ENCODE results near the gene PLA2G4C. TPM values are rescaled to one million over a fixed set of nuclear protein-coding genes. Genes with fewer than 3 reads are reported as not detected.

PLA2G4C gene, protein sequence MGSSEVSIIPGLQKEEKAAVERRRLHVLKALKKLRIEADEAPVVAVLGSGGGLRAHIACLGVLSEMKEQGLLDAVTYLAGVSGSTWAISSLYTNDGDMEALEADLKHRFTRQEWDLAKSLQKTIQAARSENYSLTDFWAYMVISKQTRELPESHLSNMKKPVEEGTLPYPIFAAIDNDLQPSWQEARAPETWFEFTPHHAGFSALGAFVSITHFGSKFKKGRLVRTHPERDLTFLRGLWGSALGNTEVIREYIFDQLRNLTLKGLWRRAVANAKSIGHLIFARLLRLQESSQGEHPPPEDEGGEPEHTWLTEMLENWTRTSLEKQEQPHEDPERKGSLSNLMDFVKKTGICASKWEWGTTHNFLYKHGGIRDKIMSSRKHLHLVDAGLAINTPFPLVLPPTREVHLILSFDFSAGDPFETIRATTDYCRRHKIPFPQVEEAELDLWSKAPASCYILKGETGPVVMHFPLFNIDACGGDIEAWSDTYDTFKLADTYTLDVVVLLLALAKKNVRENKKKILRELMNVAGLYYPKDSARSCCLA
- 8.0 and 8.4 TPM in 2 replicates for total RNA-seq (2014; rRNA removed; shearing (Covaris generic))

DNA sequence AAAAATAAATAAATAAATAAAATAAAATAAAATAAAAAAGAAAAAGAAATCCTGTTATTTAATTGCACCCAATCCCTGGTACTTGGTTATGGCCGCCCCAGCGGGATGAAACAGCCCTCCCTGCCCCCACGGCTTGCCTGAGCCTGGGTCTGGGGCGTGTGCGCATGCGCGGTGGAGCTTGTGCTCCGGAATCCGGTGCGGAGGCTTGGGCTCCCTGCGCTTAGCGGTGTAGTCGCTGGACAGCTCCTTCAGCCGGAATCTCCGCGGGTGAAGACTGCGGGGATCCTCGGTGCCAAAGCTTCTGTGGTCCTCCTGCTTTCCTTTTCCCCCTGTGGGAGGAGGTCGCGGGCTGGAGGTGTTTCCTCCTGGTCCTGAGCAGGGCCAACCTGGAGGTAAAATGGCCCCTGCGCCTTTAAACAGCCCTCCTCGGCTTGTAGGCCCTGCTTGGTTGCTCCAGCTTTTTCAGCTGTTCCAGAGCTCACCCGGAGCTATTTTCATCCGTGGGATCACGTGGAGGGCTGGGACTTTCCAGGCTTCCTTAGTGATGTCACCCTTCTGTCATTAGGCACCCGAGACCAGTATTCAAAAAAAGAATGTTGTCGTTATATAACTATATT is at the start of gene PLA2G4C:
PLA2G4C (minus strand) TSS at position 468 of the 617 bp plus-strand sequence. CDS start 4,288 bp downstream, outside the sequence.
- DNase-seq (ENCODE audit: low spot score) = peak; percentile 76

DNA sequence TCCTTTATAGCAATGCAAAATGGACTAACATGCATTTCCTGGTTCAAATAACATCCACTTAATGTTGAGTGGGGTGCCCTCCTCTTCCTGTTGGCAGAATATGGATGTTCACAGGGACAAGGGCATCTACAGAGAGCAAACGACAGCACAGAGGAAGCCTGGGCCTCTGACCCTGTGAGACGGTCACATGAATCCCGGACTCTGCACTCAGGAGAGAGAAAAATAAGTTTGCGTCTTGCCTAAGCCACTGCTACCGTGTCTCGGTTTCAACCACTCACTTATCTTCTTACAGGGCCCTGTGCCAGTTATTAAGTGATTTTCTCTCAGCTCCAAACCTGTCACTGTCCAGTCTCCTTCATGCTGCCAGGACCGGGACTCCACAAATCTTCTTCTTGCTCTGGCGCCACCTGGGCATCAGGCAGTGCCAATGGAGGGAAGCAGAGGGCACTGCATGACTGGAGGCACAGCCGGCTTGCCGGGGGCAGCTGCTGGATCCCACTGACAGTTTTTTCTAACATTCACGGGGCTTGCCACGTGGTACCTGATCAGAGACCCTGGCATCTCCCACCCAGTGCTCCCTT is 47.7 kb upstream of the PLA2G4C start:
- DNase-seq (ENCODE audit: low spot score) = no peak

DNA sequence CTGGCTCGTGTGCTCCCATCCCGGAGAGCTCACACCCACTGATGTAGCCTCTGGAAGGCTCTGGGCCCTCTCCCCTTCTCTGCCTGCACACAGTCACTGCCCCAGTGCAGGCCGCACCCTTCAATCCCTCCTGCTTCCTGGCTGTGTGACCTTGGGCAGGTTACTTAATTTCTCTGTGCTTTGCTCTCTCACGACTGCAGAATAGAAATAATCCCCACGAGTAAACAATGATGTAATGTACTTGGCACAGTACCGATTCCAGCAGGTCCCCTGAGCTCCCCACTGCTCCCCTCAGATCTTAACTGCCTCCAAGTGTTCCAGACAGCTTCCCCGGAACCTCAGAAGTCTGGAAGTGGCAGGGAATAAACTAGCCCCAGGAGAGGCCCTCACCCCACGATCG is 43.4 kb upstream of the PLA2G4C start:
- no peak for DNase-seq (ENCODE audit: low spot score)

DNA sequence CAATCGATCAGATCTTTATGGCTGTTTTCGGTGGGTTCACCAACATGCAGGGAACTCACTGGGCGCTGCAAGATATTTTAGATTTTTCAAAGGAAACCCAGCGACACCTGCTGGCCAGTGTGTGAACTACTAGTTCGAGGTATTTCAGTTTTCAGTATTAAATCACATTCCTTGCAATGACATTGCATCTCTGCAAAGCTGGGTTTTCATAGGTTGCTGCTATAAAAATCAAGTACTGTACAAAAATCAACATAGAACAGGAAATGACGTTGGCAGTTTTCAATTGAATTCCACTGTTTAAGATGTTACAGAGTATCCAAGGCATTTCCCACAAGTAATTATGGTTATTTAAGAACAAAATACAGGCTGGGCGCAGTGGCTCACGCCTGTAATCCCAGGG is 41.9 kb upstream of the PLA2G4C start:
- peak; percentile 75 for DNase-seq (ENCODE audit: low spot score)

DNA sequence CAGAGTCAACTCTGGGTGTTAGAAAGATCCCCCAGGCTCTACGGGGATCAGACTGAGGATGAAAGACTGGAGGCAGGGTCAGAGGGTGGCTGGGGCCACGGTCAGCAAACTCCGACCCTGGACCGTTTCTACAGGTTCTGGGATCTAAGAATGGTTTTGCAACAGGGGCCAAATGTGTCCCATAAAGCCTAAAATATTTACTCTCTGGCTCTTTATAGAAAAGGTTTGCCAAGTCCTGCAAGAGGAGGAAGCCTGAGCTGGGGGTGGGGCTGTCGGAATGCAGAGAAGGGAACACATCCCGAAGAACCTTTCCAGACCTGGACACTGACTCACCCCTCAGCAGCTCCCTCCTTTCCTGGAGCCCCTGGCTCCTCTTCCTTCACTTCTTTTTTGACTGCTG is 38.8 kb upstream of the PLA2G4C start:
- no peak for DNase-seq (ENCODE audit: low spot score)

DNA sequence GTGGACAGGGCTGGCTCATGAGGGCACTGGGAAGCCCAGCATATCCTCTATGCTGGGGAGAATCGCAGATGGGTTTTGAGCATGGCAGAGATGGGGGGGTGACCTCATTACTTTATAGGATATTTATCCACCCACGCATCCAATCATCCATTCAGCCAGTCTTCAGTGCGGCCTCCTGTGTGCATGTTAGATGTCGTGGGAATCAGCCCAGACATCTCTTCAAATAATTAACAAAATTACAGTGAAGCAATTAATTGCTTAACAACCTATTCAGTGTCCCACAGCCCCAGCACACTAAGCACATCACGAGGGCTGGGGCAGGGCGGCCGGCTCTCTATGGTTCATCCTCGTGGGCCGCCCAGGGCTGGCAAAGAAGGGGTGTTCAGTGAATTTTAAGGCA is 38.0 kb upstream of the PLA2G4C start:
- no peak for DNase-seq (ENCODE audit: low spot score)

DNA sequence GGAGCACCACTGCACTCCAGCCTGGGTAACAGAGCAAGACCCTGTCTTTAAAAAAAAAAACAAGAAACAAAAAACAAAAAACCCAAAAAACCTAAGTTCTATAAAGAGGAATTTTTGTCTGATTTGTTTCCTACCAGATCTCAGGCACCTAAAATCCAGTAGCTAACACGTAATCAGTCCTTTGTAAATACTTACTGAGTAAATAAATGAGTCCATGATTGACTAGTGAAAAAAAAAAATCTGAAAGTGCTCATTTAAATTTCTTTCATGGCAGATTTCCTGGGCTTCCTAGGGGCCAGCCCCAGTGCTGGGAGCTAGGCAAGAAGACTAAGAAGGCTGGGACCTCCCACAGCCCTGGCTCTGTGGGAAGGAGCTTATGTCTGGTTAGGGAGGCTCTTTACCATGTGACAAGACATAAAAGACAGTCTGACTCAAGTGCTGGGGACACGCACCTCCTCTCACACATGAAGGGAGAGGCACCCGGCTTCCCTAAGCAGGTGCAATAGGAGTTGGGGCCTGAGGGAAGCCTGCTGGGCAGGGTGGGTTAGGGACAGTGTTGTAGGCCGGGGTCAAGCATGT is 37.1 kb upstream of the PLA2G4C start:
- DNase-seq (ENCODE audit: low spot score) = no peak

DNA sequence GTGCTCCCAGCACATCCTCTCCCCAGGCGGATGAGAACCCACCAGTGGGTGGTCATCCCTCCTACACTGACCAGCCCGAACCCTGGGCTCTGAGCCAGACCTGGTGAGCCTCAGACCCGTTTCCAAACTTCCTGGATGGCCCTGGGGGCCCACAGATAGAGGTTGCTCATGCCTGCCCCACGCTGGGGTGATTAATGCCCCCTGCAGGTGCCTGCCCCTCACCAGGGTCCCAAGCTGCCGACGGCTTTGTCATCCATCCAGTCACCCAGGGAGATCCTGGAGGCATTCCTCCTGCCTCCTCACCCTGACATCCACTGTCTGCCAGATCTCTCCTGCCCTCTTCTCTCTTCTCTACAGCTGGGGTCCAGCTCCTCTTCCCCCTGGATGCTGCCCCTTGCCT is 28.4 kb upstream of the PLA2G4C start:
- no peak for DNase-seq (ENCODE audit: low spot score)

DNA sequence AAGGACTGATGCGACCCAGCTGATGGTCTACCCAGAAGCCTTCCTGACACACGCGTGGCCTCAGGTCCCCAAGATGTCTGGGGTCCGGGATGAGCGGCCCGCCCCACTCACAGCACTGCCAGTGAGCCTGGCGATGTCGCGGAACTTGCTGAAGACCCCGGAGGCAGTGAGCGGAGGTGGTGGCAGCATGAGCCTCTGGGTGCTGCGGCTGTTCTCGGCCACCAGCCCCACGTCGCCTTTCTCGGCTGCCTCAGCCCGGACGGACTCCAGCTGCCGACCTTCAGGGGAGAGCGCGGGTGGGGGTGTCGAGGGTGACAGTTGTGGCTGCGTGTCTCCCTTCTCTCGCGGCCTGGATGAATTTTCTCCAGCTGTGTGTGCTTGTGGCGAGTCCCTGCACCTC is 26.8 kb upstream of the PLA2G4C start:
- no peak for DNase-seq (ENCODE audit: low spot score)

DNA sequence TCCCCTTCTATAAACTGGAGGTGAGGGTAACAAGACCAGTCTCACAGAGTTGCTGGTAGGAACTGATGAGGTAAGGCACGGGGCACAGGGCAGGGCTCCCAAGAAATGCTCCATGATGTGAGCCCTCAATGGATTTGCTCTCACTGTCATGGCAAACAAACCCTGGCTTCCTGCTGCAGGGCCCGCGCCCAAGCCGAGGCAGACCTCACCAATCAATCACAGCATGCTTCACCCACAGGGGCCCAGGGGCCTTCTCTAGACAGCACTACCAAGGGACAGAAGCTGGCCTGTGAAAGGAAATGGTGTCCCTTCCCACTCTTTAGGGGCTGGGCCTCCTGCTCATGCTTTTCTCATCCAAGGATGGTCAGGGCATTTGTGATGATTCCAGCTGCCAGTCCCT is 25.9 kb upstream of the PLA2G4C start:
- DNase-seq (ENCODE audit: low spot score) = no peak

DNA sequence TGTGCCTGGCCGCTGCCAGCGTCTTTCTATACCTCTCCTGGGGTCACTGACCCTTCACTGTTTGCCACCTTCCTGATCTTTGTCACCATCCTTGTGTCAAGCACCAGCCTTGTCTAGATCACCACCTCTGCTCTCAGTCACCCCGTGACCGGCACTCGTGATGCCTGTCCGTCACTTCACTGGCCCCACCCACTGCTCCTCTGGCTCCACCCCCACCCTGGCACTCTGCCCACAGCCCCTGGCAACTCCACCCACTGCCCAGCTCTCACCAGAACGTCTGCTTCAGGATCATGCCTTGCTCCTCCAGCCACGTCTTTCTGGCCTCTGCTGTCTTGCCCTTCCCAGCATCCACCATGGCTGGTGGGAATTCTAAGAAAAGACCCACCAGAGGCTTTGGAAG is 24.8 kb upstream of the PLA2G4C start:
- DNase-seq (ENCODE audit: low spot score) = no peak

DNA sequence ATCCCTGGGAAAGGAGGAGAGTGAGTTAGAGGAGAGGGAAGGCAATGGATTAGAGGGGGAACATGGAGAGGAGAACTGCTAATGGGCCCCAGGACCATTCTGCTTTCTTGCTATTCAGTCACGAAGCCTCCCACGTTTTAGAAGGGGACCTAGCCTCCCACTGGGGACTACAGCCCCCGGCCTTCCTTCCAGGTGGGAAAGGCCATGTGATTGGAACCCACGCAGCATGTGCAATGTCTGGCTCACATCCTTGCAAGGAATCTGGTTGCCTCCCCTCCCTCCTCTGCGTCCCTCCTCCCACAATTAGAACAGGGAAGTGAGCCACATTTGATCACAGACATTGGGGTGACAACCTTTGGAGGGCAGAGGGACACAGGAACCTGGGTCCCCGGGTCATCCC is 22.5 kb upstream of the PLA2G4C start:
- no peak for DNase-seq (ENCODE audit: low spot score)

DNA sequence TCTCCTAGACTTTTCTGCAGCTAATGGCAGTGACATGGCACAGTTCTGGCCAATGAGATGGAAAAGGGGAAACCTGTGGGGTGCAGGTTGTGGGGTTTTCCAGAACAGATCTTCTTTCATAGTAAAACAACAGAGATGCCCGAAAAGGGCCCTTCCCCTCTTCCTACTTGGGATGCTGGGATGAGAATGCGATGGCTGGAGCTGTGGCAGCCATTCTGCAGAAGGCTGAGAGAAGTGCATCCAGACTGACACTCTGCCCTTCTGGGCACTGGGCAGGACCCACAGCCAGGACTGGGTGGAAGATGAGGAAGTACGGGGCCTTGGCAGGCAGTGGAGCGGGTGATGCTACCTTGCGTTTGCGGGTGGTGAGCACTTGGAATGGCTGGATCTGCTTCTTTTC is 16.9 kb upstream of the PLA2G4C start:
- no peak for DNase-seq (ENCODE audit: low spot score)

DNA sequence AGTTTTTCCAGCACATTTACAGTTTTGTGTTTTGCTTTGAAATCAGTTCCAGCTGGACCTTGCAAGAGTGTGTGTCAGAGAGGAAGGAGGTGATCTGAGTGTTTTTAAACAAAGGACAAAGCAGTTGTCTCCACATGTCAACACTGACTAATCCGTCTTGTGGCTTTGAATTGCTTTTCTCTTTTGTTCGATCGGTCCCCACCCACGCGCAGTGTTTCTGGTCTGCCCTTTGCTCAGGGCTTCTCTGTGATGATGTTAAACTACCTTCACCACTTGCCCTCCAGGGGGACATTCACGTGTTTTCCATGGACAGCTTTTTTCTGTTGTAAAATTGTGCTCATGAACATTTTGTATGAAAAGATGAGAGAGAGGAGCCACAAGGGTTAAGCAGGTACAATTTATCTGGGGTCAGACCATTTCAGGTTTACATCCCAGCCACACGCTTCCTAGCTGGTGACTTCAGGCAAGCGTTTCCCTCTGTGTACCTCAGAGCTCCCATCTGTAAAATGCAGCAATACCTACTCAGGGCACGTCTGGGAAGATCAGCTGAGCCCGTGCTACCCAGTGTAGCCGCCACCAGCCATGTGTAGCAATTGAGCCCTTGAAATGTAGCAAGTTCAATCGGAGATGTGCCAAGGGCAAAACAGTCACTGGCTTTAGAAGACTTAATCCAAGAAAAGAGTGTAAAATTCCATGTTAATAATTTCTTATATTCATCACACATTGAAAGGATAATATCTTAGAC is 13.5 kb upstream of the PLA2G4C start:
- peak; percentile 76 for DNase-seq (ENCODE audit: low spot score)

DNA sequence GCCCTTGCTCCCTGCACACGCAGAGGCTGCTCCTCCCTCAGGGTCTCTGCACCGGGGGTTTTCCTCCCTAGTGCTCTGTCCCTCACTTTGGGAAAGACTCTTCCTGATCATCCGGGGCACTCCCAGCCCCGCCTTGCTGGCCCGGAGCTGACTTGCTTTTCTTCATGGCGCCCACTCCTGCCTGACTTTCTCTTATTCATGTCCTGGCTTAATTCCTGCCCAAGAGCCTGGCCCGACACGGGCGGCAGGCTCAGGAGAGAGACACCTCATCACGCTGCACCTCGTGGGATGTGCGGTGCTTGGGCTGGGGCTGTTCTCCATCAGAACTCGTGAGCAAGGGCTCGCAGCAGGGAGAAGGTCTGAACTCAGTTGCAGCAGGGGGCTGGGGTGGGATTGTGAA is 11.8 kb upstream of the PLA2G4C start:
- DNase-seq (ENCODE audit: low spot score) = no peak

DNA sequence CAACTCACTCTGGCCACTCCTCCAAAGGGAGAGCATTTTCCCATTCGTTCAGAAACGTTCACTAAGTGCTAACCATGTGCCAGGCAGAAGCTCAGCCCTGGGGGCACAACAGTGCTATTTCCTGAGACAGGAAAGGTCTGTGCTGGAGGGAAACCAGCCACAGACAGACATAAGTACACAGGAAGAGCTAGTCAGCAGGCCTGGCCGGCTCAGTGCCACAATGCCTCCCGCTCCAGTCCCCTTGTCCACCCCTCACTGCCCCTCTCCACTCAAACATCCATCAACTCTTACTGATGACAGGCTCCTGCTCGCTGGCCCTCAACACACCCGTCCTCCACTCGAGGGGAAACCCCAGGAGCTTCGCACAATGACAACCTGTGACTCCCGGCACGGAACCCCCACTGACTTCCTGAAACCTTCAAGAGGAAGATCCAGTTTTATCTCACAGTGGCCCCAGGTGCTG is 11.3 kb upstream of the PLA2G4C start:
- peak; percentile 34 for DNase-seq (ENCODE audit: low spot score)

DNA sequence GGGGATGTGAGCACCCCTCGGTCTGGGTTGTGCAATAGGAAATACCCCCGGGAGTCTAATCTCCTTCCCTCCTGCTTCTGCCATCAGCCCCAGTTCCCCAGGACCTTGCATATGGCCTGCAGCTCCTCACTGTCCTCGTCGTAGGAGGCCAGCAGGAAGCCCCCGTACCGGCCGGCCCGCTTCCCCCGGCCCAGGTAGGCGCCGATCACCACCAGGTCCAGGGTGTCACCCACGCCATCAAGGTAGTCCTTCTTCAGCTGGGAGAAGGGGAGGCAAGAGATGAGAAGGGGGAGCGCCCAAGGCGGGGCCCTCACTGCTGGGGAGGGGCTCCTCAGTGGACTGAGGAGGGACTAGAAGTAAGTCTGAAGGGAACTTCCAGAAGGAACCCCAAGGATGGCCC is 10.4 kb upstream of the PLA2G4C start:
- DNase-seq (ENCODE audit: low spot score) = no peak

DNA sequence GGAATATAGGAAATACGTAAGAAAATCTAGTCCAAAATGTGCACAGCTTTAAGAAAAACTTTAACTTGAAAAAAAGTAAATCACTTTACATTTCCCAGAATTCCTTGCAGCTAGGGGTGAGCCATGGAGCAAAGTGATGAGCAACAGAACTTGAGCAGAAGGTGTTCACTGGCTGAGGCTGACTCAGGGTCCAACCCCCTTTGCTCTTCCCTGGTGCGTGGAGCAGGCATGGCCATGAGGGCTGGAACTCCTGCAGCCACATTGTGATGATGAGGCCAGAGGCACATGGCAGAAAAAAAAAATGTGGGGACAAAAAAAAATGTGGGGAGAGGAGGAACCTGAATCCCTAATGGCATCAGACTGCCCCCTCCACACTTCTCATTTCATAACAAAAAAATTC is 9.9 kb upstream of the PLA2G4C start:
- DNase-seq (ENCODE audit: low spot score) = no peak

DNA sequence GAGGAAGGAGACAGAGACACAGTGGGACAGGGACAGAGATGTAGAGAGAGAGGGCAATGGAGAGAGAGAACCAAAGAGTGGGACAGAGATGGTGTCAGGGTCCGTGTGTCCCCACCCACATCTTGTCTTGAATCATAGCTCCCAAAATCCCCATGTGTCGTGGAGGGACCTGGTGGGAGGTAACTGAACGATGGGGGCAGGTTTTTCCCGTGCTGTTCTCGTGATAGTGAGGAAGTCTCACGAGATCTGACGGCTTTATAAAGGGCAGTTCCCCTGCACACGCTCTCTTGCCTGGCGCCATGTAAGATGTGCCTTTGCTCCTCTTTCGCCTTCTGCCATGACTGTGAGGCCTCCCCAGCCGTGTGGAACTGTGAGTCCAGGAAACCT is 7.5 kb upstream of the PLA2G4C start:
- no peak for DNase-seq (ENCODE audit: low spot score)

DNA sequence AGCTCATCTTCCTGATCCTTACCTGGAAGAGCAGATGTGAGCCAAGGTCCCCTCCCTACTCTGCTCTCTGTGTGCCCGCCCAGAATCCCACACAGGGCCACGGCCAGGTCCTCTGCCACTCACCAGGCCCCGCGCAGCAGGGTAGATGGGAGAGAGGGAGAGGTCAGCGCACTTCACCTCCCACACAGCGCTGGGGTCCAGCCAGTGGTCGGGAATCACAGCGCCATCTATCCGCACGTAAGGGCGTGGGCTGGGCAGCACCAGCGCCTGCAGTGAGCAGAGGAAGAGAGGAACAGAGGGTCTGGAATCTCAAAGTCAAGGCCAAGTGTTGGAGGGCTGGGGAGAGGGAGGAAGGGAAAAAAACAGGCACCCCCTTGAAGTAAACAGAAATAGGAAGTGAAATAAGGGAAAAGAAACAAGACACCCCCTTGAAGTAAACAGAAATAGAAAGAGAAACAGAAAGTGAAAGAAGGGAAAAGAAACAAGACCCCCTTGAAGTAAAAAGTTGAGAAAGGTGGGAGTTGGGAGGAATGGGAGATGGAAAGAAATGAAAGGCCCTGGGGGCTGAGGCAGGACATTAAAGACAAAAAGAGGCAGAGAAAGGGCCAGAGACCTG is 7.0 kb upstream of the PLA2G4C start:
- DNase-seq (ENCODE audit: low spot score) = no peak

Data from A172 (cell line).